Smooth muscle cell (in vitro differentiated cells): ENCODE data around the gene TMC7. TPM values are rescaled to one million over a fixed set of nuclear protein-coding genes. Genes with fewer than 3 reads are reported as not detected.
"Not testable (repeated sequence)": the region's sequence is repeated elsewhere in the genome, so short reads cannot be mapped to it uniquely, and the experiment has no call there.

Experiments
- DNase-seq: peaks from one replicate; lab custom pipeline; 2025; ENCODE audit not compliant: unreplicated experiment; lab: John Stamatoyannopoulos, UW
- H2AFZ ChIP-seq: fragments of 200-600 bp; sonication (generic); 2 replicates; pipeline ENCODE4 v1.6.0; 2016; ENCODE audit warnings: antibody characterized with exemption, low read depth, mild to moderate bottlenecking
- H3F3A ChIP-seq: fragments of 200-600 bp; sonication (generic); 2 replicates; pipeline ENCODE4 v1.6.0; 2017; ENCODE audit warnings: antibody characterized with exemption, low read depth
- H3K27ac ChIP-seq: fragments of 200-600 bp; sonication (generic); 2 replicates; pipeline ENCODE4 v1.5.1; 2016; ENCODE audit warnings: low read depth, mild to moderate bottlenecking
- H3K27me3 ChIP-seq: fragments of 200-600 bp; sonication (generic); 2 replicates; pipeline ENCODE4 v1.6.1; 2016; ENCODE audit warnings: low read depth, mild to moderate bottlenecking
- H3K36me3 ChIP-seq: fragments of 200-600 bp; sonication (generic); 2 replicates; pipeline ENCODE4 v1.5.1; 2016; ENCODE audit warnings: low read depth
- H3K4me1 ChIP-seq: fragments of 200-600 bp; sonication (generic); 2 replicates; pipeline ENCODE4 v1.5.1; 2016; ENCODE audit warnings: low read depth
- H3K4me2 ChIP-seq: fragments of 200-600 bp; sonication (generic); 2 replicates; pipeline ENCODE4 v1.6.0; 2016; ENCODE audit warnings: mild to moderate bottlenecking
- H3K4me3 ChIP-seq: fragments of 200-600 bp; sonication (generic); 2 replicates; pipeline ENCODE4 v1.5.1; 2016; ENCODE audit warnings: mild to moderate bottlenecking
- H3K79me2 ChIP-seq: fragments of 200-600 bp; sonication (generic); 2 replicates; pipeline ENCODE4 v1.6.0; 2016; ENCODE audit warnings: low read depth, mild to moderate bottlenecking
- H3K9ac ChIP-seq: fragments of 200-600 bp; sonication (generic); 2 replicates; pipeline ENCODE4 v1.6.0; 2016; ENCODE audit warnings: low read depth
- H3K9me3 ChIP-seq: fragments of 200-600 bp; sonication (generic); replicated peaks from 2 replicates; pipeline ENCODE4 v1.5.1; 2016; ENCODE audit warnings: low read depth
- H4K20me1 ChIP-seq: fragments of 200-600 bp; sonication (generic); 2 replicates; pipeline ENCODE4 v1.6.0; 2016; ENCODE audit warnings: low read depth
- CTCF ChIP-seq: fragments of 200-600 bp; sonication (generic); IDR thresholded peaks from 2 replicates; pipeline ENCODE4 v1.5.1; 2017; ENCODE audit warnings: borderline replicate concordance, mild to moderate bottlenecking, antibody characterized with exemption; ENCODE audit not compliant: insufficient read depth, poor library complexity, severe bottlenecking
- WGBS: methylation state at CpG from one replicate; pipeline ENCODE4 v1.1.7; 2016; ENCODE audit warnings: low lambda C conversion rate; 5-methylcytosine and 5-hydroxymethylcytosine counted together
- polyA plus RNA-seq: library from polyadenylated mRNA; unstranded; fragments of >200 nt; fragmentation: Nextera tagmentation; extraction: Ambion mirVana; gene quantifications from 2 replicates; pipeline ENCODE4 v1.2.1, GENCODE V29; 2016
- total RNA-seq: library from RNA; depleted of rRNA; stranded (reverse); fragments of >200 nt; gene quantifications from 2 replicates; pipeline ENCODE4 v1.2.3, GENCODE V29; 2014

TMC7 gene
- total and polyA plus RNA-seq, 2 experiments from 2014 or later: 0.54 to 1.7 TPM

- not testable (repeated sequence) for H3K4me3 ChIP-seq, H3K79me2 ChIP-seq, H3K9ac ChIP-seq, DNase-seq, H3K9me3 ChIP-seq, H3F3A ChIP-seq, H3K27me3 ChIP-seq, H2AFZ ChIP-seq, H3K4me2 ChIP-seq, H4K20me1 ChIP-seq, H3K27ac ChIP-seq, H3K4me1 ChIP-seq, H3K36me3 ChIP-seq
- WGBS: 79% methylated on average over 17 of the region's 21 CpGs
Measured at GRCh38 chr16:18955874-18956580, 27.7 kb upstream of the TMC7 start.

DNA sequence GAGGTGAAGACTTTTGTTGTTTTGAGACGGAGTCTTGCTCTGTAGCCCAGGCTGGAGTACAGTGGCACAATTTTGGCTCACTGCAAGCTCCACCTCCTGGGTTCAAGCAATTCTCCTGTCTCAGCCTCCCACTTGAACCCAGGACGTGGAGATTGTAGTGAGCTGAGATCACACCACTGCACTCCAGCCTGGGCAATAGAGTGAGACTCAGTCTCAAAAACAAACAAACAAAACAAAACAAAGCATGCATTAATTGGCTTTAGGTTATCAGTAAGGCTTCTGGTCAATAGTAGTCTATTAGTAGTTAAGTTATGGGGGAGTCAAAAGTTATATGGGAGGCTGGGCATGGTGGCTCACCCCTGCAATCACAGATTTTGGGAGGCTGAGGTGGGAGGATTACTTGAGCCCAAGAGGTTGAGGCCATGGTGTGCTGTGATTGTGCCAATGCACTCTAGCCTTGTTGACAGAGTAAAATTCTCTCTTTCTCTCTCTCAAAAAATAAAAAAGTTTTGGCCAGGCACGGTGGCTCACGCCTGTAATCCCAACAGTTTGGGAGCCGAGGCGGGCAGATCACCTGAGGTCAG lies 27.0 kb upstream of the TMC7 start:
- not testable (repeated sequence) for H3K9me3 ChIP-seq, DNase-seq, H3K27ac ChIP-seq, H3K4me2 ChIP-seq, H2AFZ ChIP-seq, H4K20me1 ChIP-seq, H3F3A ChIP-seq, H3K27me3 ChIP-seq, H3K79me2 ChIP-seq, H3K36me3 ChIP-seq, H3K9ac ChIP-seq, H3K4me3 ChIP-seq, H3K4me1 ChIP-seq
- WGBS: 84% methylated on average over 6 of the region's 6 CpGs

GRCh38 chr16:18958621-18959029 lies 25.1 kb upstream of the TMC7 start:
- Histone ChIP-seq H3K4me3 (no peak overlapping the region), H3K9ac (no peak overlapping the region), H3K9me3 (no peaks in the 10 kb centered on the region), H3K4me2 (no peak overlapping the region), H3K27me3 (no peaks in the 10 kb centered on the region), H3K79me2 (no peaks in the 10 kb centered on the region), H3K36me3 (no peaks in the 10 kb centered on the region), H2AFZ (peak overlapping the region; percentile 93), H4K20me1 (no peaks in the 10 kb centered on the region), H3K27ac (peak overlapping the region; percentile 30), H3F3A (peaks cover 5% of the 10 kb centered on the region), H3K4me1 (peaks cover 8% of the 10 kb centered on the region)
- WGBS: 72% methylated on average over 2 of the region's 2 CpGs
- TF ChIP-seq CTCF: no peak
- no peak for DNase-seq

DNA sequence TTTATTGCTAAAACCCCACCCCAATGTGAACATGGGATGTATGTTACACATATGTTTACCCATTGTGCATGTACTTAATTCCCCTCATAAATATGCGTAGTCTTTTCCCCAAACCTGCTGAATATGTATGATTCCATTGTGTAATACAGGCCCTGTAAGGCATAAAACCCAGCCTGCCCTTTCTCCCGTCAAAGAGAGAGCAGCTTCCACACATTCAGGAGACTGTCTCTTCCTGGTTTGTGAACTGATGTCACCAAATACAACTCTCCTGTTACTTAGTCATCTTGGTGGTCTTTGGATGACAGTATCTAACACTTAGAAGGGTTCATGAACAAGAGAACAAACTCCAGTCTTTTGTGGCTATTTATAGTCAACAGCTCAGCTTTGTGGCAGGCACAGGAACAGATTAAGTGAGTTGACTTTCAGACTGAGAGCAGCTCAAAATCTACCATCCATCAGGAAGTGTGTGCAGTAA lies 24.7 kb upstream of the TMC7 start:
- Histone ChIP-seq H3K36me3 (no peaks in the 10 kb centered on the region), H3K9ac (no peak overlapping the region), H3K4me1 (peaks cover 8% of the 10 kb centered on the region), H3K4me3 (no peak overlapping the region), H3K4me2 (peak overlapping the region; percentile 8), H3K79me2 (no peaks in the 10 kb centered on the region), H3K9me3 (no peaks in the 10 kb centered on the region), H3K27me3 (no peaks in the 10 kb centered on the region), H3K27ac (peak overlapping the region; percentile 30), H2AFZ (peak overlapping the region; percentile 93), H4K20me1 (no peaks in the 10 kb centered on the region), H3F3A (peaks cover 5% of the 10 kb centered on the region)
- DNase-seq: no peak
- no peak for TF ChIP-seq CTCF
- WGBS: 48% methylated on average over 2 of the region's 2 CpGs
